Stimulated activated CD8-positive, alpha-beta memory T cell treated with anti-CD3 and anti-CD28 coated beads, Interleukin-7, amount 100 ng/mL, for 1 hour (primary cell): ENCODE data around the gene CDKN1A.
"Not testable (repeated sequence)": the region's sequence is repeated elsewhere in the genome, so short reads cannot be mapped to it uniquely, and the experiment has no call there.

Experiments
- DNase-seq, 2 donors: peaks; one replicate each; pipeline ENCODE4 v3.0.0-alpha.2; 2020; ENCODE audit warnings: low read depth in 2 of 2

CDKN1A gene

GRCh38 chr6:36719126-36719525 is 40.6 kb downstream of the CDKN1A start:
- no peak for DNase-seq

DNA sequence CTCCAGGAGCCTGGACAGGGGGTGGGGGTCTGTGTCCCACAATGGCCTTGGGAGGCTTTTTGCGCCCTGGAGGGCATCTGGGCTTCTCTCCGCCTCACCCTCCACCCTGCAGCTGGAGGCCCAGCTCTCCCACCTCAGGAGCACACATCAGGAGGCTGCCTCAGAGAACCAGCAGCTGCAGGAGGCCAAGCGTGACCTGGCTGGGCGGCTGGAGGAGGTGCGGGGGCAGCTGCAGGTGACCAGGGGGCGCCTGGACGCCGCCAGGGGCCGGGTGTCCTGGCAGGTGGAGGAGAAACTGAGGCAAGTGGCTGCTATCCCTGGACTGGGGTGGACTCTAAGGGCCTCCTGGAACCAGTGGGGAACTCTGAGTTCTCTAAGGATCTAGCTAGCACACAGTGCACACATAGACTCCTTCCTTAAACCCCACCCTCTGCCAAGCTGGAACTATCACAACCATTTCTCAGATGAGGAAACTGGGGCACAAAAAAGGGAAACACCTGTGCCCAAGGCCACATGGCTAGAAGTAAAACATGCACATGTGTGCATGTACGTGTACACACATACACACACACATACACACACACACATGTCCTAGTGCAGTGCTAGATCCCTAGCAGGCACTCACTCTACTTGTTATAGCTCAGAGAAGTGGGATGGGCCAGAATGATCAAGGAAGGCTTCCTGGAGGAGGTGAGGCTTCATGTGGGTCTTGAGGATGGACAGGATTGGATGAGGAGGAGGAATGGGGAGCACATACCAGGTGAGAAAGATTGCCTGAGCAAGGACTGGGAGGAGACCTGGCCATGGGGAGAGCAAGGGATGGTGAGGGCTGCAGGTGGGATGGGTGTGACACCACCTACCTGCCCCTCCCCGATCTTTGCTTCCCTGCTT is 42.0 kb downstream of the CDKN1A start:
- no peak for DNase-seq

- no peak for DNase-seq
Observed at GRCh38 chr6:36721369-36722140, 43.0 kb downstream of the CDKN1A start.

DNA sequence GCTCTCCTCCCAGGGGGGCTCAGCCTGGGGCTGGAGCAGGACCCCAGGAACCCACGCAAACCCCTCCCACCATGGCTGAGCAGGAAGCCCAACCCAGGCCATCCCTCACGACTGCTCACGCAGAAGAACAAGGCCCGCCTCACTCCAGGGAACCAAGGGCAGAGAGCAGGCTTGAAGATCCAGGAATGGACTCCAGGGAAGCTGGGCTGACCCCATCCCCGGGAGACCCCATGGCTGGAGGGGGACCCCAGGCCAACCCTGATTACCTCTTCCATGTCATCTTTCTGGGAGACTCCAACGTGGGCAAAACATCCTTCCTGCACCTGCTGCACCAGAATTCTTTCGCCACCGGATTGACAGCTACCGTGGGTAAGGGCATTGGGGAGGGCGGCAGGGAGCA is 43.9 kb downstream of the CDKN1A start:
- no peak for DNase-seq

DNA sequence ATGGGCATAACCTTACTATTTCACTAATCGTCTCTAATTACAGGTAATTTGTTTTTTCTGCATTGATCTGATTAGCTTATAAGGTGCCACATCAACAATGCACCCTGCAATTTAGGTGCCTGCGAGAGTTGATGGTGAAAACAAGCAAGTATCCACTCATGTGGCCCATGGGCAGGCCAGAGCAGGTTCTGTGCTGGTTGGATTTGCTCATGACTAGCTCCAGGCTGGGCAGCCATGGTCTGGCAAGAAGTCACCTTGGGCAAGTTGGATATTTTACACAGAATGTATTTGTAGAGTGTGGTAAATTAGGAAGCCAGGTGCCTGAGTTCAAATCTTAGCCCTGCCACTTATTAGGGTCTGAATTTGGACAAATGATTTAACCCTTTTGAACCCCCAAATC is 44.4 kb downstream of the CDKN1A start:
- no peak for DNase-seq

DNA sequence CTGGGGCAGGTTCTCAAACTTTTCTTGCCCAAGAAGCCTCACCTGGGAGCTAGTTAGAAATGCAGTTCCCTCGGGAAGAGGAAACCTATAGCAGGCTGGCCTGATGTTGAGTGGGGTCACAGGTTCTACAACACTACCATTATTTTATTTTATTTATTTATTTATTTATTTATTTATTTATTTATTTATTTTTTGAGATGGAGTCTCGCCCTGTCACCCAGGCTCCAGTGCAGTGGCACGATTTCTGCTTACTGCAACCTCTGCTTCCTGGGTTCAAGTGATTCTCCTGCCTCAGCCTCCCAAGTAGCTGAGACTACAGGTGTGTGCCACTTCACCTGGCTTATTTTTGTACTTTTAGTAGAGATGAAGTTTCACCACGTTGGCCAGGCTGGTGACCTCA is 45.5 kb downstream of the CDKN1A start:
- DNase-seq, result not testable (repeated sequence)

- DNase-seq, result peak in 1 of 2 donors; percentile 13
Observed at GRCh38 chr6:36724514-36725390, 46.2 kb downstream of the CDKN1A start.

GRCh38 chr6:36725581-36725980 is 47.1 kb downstream of the CDKN1A start:
- no peak for DNase-seq

DNA sequence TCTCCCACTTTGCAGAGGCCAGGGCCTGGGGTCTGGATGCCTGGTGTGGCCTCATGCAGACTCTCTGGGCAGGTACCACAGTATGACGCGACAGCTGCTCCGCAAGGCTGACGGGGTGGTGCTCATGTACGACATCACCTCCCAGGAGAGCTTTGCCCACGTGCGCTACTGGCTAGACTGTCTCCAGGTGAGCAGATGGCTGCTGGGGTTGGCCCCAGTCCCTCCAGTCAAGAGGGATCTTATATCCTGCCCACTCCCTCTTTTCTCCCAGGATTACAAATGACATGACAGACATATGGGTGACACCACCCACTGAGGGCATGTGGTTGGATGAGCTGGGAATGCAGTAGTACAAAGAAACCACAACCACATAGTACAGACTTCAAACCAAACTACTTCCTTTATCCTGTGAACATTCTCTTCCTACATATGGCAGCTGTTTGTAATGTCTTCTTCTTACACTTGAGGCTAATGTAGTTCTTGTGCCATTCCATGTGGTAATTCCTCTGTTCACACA is 49.0 kb downstream of the CDKN1A start:
- no peak for DNase-seq

- no peak for DNase-seq
Observed at GRCh38 chr6:36728289-36729160, 50.0 kb downstream of the CDKN1A start.

DNA sequence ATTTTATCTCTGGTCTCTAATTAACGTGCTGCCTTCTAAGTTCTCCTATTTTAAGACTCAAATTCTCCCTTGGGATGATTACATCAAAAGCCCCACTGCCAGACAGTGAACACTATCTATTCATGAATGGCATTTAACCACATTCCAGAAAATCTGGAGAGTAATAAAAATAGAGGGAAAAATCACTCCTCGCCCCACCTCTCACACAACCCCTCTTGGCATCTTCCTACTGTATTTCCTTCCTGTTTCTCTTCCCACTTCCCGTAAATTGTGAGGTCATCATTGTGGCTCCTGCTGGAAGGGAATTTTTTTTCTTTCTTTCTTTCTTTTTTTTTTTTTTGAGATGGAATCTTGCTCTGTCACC is 50.6 kb downstream of the CDKN1A start:
- no peak for DNase-seq

DNA sequence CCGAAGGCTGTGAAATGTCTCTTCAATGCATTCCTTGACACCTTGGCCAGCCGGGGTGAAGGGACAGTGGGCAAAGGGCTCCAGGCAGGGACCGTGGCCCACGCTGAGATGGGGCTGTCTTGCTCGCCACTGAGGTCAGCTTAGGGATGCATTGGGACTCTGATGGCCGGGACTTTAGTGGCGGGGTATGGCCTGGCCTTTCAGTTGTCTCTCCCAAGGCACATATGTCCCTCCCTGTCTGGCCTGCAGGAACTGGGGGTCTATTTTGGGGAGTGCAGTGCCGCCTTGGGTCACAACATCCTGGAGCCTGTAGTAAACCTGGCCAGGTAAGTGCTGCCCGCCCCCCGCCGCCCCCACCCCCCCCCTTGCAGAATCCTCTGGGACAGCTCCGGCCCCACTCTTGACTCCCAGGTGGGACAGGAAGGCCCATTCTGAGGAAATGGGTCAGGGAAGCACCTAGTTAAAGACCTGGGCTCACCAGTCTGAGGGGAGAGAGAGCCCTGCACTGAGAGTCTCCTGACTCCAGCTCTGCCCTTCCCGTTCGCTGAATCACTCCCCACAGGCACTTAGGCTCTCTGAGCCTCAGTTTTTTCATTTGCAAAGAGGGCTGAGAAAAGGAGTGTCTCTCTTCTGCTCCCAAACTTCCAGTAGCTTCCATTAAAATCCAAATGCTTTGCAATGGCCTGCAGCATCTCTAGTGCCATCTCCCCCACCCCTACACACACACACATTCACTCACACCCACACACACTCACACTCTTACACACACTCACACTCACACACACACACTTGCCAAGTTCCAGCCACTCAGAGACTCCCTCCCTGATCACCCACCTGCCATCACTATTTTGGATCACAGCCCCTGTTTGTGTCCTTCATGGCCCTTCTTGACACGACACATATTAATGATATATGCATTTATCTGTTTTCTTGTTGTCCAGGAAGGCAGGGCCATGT is 52.2 kb downstream of the CDKN1A start:
- no peak for DNase-seq

GRCh38 chr6:36731622-36732310 is 53.3 kb downstream of the CDKN1A start:
- DNase-seq, result no peak

DNA sequence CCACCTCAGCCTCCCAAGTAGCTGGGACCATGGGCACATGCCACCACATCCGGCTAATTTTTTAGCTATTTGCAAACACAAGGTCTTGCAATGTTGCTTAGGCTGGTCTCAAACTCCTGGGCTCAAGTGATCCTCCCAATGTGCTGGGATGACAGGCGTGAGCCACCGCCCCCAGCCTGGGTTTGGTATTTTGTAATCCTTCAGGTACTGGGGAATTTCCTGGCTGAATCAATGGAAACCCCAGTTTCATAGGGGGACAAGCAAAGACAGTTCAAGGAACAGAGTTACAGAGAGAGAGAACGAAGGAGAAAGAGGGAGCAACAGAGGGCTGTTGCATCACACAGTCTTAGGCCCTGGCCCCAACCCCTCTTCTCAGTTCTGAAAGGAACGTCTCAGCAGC is 54.8 kb downstream of the CDKN1A start:
- no peak for DNase-seq

- no peak for DNase-seq
Observed at GRCh38 chr6:36734486-36735060, 56.1 kb downstream of the CDKN1A start.

DNA sequence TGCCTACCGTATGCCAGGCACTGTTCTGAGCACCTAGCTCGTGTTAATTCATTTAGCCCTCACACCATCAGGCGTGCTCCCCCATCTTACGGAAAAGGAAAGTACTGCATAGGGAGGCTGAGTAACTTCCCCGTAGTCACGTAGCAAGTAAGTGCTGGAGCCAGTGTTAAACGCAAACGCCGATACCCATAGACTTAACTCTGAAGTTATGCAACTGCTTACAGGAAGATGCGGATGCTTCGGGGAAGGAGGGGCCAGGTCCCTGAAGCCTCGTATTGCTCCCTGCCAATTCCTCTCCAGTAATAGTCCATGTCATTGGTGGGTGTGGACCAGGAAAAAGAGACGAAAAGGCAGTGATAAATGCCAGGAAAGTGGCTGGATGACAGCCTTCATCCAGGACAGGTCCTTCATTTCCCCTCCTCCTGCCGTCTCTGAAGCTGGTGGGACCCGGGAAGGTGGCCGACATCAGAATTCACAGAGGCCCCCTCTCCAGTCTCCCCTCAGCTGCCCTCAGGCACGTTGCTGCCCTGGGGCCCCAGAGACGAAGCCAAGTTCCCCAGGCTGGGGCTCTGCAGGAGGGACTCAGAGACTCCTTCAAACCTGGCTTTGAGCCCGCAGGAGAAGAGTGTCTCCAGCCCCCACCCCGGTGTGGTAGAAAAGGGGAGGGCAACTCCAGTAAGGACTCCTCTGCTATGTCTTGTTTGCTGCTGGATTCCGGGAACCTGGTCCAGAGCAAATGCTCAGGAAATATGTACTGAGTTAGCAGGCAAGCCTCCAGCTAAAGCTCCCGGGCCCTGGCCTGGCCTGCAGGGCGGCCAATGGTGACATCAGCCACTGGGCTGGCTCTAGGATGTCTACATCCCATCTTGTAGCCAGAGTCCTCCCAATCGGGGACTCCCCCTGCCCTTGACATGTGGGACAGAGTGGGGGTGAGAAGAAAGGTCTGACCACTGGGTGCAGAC is 56.9 kb downstream of the CDKN1A start:
- no peak for DNase-seq
